ENCODE data around the gene WDR43.

DNA sequence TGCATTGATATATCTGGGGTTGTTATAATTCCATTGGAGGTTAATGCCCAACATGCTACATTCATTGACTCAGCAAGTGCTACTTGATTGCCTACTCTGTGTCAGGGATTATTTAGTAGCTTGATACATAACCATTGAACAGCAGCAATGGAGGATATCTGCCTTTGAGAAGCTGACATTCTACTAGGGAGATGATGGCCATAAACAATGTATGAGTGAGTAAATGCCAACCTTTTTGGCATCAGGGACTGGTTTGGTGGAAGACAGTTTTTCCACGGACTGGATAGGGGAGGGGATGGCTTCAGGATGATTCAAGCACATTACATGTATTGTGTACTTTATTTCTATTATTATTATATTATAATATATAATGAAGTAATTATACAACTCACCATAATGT lies 54.7 kb downstream of the WDR43 start:
- TF ChIP-seq, protein P1, sequence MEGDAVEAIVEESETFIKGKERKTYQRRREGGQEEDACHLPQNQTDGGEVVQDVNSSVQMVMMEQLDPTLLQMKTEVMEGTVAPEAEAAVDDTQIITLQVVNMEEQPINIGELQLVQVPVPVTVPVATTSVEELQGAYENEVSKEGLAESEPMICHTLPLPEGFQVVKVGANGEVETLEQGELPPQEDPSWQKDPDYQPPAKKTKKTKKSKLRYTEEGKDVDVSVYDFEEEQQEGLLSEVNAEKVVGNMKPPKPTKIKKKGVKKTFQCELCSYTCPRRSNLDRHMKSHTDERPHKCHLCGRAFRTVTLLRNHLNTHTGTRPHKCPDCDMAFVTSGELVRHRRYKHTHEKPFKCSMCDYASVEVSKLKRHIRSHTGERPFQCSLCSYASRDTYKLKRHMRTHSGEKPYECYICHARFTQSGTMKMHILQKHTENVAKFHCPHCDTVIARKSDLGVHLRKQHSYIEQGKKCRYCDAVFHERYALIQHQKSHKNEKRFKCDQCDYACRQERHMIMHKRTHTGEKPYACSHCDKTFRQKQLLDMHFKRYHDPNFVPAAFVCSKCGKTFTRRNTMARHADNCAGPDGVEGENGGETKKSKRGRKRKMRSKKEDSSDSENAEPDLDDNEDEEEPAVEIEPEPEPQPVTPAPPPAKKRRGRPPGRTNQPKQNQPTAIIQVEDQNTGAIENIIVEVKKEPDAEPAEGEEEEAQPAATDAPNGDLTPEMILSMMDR (IDR thresholded peaks at IDR 0.05) = no peak
- no peak for TF ChIP-seq POLR2A (IDR thresholded peaks at IDR 0.05)
